ENCODE results near the gene EML1. TPM values are rescaled to one million over a fixed set of nuclear protein-coding genes. Genes with fewer than 3 reads are reported as not detected.

The EML1 gene
- total and polyA plus RNA-seq, 2 of the 13 experiments (the other 11 are each of a cell fraction or from before 2014, with no cell fraction given): 0.59 to 1.7 TPM

GRCh38 chr14:99971087-99971940 is 178.1 kb downstream of the EML1 start (continued):
- TF ChIP-seq ZNF646 (CRISPR knock-in tag; IDR thresholded peaks at IDR 0.05): no peak
- no peak for TF ChIP-seq FOSL2 (CRISPR knock-in tag; IDR thresholded peaks at IDR 0.05)
- TF ChIP-seq MTA3 (CRISPR knock-in tag; IDR thresholded peaks at IDR 0.05): no peak
- peak; percentile 69; the same call in 1 of the 2 replicates for TF ChIP-seq SAP130 (CRISPR knock-in tag; IDR thresholded peaks at IDR 0.05; ENCODE audit: low read depth)
- TF ChIP-seq ZBTB2 (CRISPR knock-in tag; IDR thresholded peaks at IDR 0.05; ENCODE audit: low read depth): no peak; the same call in 1 of the 2 replicates
- TF ChIP-seq MXD3 (CRISPR knock-in tag; IDR thresholded peaks at IDR 0.05): peak; percentile 38; the same call in 1 of the 2 replicates
- no peak for TF ChIP-seq ZNF629 (CRISPR knock-in tag; conservative IDR thresholded peaks at IDR 0.05)
- no peak for TF ChIP-seq ZFP91 (CRISPR knock-in tag; IDR thresholded peaks at IDR 0.05; ENCODE audit: borderline replicate concordance)
- TF ChIP-seq ZHX2 (IDR thresholded peaks at IDR 0.05; ENCODE audit: low read depth): no peak
- no peak for TF ChIP-seq ZHX2 (CRISPR knock-in tag; IDR thresholded peaks at IDR 0.05; ENCODE audit: borderline replicate concordance)
- TF ChIP-seq NRL (CRISPR knock-in tag; IDR thresholded peaks at IDR 0.05; ENCODE audit: borderline replicate concordance): no peak
